GM21381 (cell line): ENCODE measurements around the gene LRG1.
"Not testable (repeated sequence)": the region's sequence is repeated elsewhere in the genome, so short reads cannot be mapped to it uniquely, and the experiment has no call there.

ENCODE experiments used
- ATAC-seq: cut with Tn5 transposase; IDR thresholded peaks from one replicate; pipeline ENCODE4 v1.9.1; 2021; ENCODE audit warnings: mild to moderate bottlenecking, moderate library complexity; ENCODE audit not compliant: unreplicated experiment

LRG1 gene

GRCh38 chr19:4529924-4530522 lies 9.8 kb downstream of the LRG1 start:
- no peak for ATAC-seq

DNA sequence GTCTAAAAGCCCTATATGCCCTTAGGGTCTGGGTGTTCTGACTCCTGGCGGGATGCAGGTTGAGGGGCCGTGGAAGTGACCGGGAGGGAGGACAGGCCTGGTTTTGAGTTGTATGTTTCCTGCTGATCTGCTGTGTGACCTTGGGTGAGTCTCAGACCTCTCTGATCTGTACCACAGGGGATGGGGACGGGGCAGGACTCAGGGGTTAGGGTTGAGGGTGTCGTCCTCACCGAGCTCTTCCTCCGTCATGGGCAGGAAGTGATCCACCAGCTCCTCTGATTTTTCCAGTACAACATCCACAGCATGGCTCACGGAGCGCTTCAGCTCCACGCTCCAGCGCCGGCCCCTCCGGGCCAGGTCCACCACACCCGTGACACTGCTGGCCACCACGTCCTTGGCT lies 11.0 kb downstream of the LRG1 start:
- ATAC-seq = no peak

GRCh38 chr19:4527377-4527776 lies 12.5 kb downstream of the LRG1 start:
- not testable (repeated sequence) for ATAC-seq

GRCh38 chr19:4525563-4526002 lies 14.3 kb downstream of the LRG1 start:
- no peak for ATAC-seq

DNA sequence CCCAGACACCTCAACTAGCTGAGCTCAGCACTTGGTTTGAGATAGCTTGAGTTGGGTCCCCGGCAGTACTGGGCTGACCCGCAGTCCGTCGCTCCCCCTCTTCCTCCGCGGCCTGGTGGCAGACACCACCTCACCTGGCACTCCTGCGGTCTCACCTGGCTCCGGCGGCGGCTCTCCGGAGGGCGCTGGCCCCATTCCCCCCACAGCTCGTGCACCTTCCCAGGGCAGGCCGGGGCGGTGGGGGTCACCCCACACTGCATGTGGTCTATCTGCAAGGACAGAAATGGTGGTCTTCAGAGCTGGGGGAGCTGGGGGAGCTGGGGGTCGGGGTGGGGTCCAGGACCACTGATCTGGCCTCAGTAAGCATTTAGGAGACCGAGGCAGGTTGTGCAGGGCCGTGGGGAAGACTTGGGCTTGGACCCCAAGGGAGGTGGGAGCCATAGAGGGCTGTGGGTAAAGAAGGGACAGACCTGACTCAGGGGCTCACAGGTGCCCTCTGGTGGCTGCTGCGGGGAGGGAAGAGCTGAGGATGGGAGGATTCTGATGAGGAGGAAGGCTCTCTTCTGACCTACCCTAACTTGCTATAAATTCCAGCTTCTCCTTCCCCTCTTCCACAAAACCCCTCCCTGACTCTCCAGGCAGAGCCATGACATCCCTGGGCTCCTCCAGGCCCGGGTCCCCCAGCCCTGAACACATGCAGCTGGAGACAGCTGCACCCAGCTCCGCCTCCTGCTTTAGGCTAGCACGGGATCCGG lies 14.9 kb downstream of the LRG1 start:
- no peak for ATAC-seq

GRCh38 chr19:4523306-4524110 lies 16.3 kb downstream of the LRG1 start:
- no peak for ATAC-seq

- ATAC-seq = no peak
Observed at GRCh38 chr19:4522291-4523002, 17.4 kb downstream of the LRG1 start.

DNA sequence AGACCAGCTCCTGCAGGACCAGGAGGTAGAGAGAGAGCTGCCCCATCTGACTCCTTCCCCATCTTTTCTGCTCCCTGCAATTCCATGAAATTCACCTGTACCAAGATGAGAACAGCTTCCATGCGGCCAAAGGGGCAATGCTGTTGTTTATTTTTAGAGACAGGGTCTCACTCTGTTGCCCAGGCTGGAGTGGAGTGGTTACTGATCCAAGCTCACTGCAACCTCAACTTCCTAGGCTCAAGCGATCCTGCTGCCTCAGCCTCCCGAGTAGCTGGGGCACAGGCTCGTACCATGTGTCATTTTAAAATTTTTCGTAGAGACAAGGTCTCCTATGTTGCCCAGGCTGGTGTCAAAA lies 18.0 kb downstream of the LRG1 start:
- ATAC-seq = no peak

DNA sequence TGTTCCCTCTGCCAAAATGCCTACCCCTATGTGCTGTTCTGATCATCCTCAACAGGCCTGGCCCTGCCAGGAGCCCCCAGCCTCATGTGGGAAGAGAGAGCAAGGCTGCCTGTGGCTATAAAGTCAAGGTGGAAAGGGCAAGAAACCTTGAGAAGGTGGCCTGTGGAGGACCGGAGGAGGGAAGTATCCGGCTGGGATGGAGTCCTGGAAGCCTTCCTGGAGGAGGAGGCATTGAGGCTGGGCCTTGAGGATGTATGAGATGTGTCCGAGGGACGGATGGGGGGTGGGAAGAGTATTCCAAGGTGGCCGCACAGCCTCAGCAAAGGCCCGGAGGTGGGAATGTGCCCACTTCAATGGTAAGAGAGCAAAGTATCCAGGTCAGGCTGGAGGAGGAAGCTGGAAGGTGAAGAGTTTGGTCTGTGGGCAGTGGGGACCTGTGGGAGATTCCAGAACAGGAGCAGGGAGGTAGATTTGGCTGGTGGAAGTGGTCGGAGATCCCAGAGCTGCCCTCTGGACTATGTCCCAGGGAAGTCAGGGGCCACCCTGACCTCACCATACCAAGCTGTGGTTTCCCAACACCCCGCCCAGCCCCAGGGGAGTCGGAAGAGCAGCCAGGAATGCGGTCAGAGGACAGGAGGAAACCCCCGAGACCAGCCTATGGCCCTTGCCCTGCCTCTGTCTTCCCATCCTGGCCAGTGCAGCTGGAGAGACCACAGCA lies 18.5 kb downstream of the LRG1 start:
- no peak for ATAC-seq

- no peak for ATAC-seq
Observed at GRCh38 chr19:4519521-4520277, 20.1 kb downstream of the LRG1 start.

DNA sequence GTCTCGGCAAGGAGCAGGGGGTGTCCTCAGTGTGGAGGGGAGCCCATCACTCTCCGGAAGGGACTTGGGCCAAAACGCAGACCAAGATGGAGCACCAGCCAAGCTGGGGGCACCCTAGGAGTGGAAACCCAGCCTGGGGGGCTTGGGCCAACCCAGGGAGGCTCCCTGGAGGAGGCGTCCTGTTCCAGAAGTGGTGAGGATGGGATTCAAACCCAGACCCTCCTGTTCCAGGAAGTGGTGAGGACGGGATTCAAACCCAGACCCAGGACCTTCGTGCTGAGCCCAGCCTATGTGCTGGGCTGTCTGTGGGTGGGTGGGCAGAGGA lies 20.7 kb downstream of the LRG1 start:
- no peak for ATAC-seq

- no peak for ATAC-seq
Observed at GRCh38 chr19:4518345-4519171, 21.3 kb downstream of the LRG1 start, which contains the start of gene PLIN4. Gene PLIN4, minus strand, starts transcription at chr19:4518486. Its CDS starts 214 bp downstream, at chr19:4518272.

DNA sequence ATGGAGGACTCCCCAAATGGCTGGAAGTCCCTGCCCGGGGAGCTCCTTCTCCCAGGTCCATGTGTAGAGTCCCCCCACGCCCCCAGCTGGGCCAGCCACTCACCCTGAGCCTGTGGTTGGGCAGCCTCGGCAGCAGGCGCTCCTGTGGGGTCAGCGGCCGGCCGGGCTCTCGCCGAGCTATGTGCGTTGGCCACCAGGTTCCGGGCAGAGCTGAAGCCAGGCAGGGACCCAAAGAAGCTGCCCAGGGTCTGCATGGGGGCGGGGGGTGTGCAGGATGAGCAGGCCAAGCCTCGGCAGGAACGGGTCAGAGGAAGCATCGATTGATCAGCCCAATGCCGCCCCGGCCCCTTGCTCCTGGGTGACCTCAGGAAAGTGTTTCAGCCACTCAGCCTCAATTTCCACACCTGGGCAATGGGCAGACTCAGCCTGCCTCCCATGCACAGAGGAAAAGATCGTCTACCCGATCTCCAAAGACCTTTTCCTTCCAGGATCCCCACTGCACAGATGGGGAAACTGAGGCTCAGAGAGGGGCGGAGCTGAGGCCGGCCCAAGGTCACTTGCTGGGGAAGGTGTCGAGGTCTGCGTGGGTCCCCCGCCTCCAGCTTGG lies 22.3 kb downstream of the LRG1 start:
- no peak for ATAC-seq

GRCh38 chr19:4516939-4517300 lies 22.9 kb downstream of the LRG1 start:
- ATAC-seq = no peak

DNA sequence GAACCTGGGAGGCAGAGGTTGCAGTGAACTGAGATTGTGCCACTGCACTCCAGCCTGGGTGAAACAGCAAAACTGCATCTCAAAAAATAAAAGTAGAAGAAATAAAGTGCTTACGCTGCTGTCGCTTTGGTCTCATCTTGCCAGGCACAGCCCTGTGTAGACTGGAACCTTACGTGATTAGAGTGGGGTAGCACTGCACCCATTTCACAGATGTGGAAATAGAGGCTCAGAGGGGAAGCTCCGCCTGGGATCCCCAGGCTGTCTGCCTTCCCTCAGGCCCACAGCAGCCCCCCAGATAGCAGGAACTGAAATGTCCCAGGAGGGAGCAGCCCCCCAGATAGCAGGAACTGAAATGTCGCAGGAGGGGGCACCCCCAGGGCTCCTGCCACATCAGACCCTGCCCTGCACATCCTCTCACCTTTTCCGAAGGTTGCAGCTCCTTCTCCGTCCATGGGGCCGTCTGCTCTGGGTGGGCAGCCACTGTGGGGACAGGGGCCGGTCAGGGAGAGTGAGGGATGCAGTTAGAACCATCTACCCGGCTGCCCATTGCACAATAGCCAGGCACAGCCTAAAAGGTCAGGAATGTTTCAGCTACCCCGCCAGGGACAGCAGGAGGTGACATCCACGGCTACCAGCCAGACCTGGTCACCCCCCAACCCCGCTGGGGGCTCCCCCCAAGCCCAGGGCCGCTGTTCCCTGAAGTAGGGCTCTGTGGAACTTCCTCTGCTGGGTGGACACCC lies 23.5 kb downstream of the LRG1 start:
- no peak for ATAC-seq

DNA sequence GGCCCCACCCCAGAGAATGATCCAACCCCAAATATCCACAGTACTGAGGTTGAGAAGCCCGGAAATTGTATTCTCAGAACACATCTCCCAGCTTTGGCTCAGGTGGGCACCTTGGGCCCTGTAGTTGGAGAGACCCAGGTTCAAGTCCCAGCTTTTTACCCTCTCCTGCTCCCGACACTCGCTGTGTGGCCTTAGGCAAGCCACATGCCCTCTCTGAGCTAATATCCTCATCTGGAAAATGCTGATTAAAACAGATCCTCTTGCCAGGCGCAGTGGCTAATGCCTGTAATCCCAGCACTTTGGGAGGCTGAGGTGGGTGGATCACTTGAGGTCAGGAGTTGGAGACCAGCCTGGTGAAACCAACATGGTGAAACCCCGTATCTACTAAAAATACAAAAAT lies 24.1 kb downstream of the LRG1 start:
- ATAC-seq = no peak

DNA sequence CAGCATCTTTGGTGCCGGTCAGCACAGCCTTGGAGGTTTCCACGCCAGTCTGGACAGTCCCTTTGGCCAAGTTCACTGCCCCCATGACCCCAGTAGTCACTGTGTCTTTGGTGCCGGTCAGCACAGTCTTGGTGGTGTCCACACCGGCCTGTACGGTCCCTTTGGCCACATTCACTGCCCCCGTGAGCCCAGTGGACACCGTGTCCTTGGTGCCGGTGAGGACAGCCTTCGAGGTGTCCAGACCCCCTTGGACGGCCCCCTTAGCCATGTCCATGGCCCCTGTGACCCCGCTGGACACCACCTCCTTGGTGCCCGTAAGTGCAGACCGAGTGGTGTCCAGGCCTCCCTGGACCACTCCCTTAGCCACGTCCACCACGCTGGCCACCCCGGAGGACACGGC lies 26.6 kb downstream of the LRG1 start:
- no peak for ATAC-seq

DNA sequence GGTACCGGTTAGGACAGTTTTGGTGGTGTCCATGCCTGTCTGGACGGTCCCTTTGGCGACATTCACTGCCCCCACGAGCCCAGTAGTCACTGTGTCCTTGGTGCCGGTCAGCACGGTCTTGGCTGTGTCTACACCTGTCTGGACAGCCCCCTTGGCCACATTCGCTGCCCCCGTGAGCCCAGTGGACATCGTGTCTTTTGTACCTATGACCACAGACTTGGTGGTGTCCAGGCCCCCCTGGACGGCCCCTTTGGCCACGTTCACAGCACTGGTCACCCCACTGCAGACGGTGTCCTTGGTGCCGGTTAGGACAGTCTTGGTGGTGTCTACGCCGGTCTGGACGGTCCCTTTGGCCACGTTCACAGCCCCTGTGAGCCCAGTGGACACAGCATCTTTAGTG lies 27.8 kb downstream of the LRG1 start:
- ATAC-seq = no peak
